ENCODE data around the gene PITPNM1.

- no peak for TF ChIP-seq CTCF (IDR thresholded peaks at IDR 0.05; ENCODE audit: poor library complexity)
- no peak for TF ChIP-seq EZH2phosphoT487 (IDR thresholded peaks at IDR 0.05; ENCODE audit: low read depth, severe bottlenecking, unreplicated experiment)
Observed at GRCh38 chr11:67516806-67517205, 11.6 kb upstream of the PITPNM1 start.

Data from hepatocyte (in vitro differentiated cells).